Activated T-cell treated with anti-CD3 and anti-CD28 coated beads for 4 hours (primary cell): ENCODE data around the gene NFU1.
"Not testable (repeated sequence)": the region's sequence is repeated elsewhere in the genome, so short reads cannot be mapped to it uniquely, and the experiment has no call there.

ENCODE experiments used
- DNase-seq: peaks from one replicate; pipeline ENCODE4 v3.0.0-alpha.2; 2020

NFU1 gene

DNA sequence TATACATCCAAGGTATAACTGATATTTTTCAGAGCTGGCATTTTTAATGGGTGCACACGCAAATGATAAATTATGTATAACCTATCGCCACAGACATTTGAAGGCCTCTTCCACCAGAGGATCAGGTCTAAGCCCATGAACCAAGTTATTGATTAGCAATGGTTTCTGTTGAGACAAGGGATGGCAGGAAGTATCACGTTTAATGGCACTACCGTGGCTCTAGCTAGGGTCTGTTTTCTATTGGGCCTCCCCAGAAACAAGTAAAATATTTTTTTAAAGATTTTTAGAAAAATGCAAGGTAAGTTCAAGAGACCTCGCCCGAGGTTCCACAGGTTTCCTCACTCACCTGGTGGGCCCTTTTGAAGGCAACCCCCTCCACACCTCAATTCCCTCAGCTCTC is 50.9 kb downstream of the NFU1 start:
- DNase-seq = no peak

DNA sequence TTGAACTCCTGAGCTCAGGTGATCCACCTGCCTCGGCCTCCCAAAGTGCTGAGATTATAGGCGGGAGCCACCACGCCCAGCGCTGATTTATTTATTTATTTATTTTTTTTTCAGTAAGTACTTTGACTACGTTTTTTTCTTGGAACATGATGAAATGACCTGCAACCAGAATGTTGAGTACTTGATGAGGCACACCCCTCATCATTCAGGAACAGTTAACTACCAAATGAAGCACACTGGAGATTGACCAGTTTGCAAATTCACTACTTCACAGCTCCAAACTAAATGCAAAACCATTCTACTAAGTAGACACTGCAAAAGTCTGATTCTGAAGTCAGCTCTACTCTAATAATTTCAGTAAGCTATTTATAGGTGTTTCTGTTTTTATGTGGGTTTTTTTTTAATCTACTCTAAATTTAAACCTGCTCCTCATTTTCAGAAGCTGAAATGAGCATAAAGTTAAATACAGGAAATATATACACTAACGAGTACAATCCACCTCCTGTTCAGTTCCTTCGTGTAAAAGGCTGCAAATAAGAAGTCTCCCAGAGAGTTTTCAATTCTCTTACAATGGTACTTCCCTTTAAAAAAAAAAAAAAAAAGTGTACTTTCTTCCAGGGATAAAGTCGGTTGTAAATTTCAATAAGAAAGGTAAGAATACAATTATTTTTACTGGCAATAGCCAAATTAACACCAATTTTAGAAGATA is 51.6 kb downstream of the NFU1 start:
- DNase-seq = no peak

DNA sequence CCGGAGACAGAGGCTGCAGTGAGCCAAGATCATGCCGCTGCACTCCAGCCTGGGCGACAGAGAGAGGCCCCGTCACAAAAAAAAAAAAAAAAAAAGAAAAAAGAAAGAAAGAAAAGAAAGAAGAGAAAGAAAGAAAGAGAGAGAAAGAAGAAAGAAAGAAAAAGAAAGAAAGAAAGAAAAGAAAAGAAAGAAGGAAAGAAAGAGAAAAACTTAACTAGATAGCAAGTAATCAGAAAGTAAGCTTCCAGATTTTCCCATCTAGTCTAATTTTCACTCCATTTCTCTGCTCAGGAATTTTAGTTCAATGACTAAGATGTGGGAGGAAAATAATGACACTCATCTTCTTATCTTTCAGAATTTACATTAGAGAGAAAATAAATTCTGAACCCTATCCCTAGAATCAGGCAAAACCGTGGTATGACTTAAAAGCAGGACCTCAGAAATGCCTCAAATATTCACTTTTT is 52.6 kb downstream of the NFU1 start:
- no peak for DNase-seq

DNA sequence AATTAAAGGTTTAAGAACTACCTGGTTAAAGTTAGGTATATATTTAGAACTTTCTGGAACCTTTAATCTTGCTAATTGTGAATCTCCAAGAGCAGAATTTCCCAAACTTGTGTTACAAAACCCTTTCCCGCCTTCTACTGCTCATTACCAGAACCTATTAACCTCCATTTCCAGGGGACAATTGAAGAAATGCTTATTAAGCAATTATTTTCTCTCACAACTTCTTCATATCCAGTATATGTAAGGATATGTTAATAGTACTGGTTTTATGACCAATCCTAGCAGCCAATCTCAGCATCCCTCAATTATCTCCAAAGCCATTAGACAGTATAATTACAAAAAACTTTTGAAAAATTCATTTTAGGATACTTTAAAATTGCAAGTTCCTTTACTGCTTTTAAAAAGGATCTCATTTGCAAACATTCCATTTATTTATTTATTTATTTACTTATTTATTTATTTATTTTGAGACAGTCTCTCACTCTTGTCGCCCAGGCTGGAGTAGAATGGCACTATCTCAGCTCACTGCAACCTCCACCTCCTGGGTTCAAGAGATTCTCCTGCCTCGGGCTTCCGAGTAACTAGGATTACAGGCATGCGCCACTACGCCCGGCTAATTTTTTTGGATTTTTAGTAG is 53.9 kb downstream of the NFU1 start:
- no peak for DNase-seq

DNA sequence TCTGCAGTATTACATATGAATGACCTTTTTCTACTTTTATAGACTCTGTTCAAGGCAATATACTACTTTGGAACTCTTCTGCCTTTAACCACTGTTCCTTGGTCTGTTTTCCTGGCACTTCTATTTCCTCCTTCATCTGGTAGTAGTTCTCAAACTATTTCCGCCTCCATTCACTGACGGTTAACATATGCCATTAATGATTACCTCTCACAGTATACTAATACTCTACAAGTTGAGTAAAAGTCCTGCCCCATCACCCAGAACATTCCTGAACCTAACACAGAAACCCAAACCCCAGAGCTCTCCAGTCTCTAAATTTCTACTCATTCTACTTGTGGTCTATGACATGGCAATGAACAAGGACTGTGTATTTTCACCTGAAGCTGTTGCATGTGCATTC is 54.7 kb downstream of the NFU1 start:
- no peak for DNase-seq

DNA sequence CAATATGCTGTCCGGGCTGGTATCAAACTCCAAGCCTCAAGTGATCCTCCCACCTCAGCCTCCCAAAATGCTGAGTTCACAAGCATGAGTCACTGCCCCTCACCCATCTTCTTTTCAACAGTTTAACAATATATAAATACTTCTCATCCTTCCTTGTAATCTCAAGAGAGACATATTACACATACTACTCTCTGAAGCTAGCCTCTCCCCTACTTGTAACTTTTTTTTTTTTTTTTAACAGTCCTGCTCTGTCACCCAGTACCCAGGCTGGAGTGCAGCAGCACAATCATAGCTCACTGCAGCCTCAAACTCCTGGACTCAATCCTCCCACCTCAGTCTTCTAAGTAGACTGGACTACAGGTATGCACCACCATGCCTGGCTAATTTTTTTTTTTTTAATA is 55.9 kb downstream of the NFU1 start:
- no peak for DNase-seq

DNA sequence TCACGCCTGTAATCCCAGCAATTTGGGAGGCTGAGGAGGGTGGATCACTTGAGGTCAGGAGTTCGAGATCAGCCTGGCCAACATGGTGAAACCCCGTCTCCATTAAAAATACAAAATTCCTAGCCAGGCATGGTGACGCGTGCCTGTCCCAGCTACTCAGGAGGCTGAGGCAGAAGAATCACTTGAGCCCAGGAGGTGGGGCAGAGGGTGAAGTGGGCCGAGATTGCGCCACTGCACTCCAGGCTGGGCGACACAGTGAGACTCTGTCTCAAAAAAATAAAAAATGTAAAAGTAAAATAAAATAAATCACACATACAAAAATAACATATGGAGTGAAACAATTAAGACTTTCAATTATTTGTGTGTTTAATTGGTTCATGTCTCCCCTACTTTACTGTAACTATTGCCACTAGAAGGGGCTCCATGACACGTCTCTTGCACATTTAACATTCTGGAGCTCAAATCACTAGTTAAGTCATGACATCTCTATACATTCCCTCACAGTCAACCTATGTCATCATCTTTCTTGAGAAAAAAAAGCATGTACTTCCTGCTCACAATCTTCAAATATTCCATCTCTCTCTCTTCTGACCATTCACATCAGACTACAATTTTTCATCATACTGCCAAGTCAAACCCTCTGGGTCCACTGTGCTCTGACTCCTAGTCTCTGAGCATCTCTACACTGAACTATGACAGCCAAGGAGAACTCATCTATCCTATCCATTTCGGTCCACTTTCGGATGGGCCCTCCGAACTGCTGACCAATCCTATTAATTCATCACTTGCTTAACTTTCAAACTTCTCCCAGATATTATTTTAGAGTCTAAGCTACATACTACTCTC is 56.9 kb downstream of the NFU1 start:
- no peak for DNase-seq

DNA sequence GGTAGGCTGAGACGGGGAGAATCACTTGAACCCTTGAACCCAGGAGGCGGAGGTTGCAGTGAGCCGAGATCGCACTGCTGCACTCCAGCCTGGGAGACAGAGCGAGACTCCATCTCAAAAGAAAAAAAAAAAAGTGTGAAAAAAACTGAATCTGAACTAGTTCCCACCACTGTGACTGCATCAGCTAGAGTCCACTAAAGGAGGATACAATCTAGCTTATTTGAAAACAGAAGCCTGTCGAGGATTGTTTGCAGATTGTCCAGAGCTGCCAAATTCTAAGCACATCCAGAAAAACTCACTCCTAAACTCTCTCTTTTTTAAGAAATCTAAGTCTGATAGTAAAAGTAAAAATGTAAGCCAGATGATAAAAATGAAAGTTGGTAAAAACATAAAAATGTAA is 60.8 kb downstream of the NFU1 start:
- DNase-seq = no peak

DNA sequence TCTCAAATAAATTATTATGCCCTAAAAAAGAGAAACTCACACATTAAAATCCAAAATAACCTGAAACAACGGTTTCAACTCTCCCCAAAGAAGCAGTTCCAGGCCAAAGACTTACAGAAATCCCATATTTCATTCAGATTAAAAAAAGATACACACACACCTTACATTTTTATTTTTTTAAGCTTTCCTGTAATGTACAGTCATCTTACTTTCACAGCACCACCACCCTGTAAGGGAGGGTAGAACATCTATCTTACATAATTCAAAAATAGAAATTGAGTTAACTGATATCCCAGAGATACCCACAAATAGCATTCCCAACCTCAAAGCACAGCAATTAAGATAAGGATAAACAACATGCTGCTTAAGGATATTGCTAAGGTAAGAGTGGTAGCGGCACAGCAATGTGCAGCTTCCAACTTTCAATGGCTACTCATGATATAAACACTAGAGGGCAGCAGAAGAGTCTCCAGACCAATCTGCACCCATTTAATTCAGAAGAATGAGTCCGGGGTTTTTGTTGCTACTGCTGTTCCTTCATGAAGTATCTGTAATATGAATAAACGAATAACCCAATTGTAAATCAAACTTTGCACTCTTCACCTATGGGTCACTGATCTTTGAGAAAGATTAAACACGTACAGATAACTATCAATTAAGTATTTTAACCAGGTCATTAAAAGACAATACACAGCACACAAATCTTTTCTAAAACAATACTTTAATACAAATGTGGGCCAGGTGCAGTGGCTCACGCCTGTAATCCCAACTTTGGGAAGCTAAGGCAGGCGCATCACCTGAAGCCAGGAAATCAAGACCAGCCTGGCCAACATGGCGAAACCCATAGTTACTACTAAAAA is 61.5 kb downstream of the NFU1 start:
- DNase-seq = no peak

DNA sequence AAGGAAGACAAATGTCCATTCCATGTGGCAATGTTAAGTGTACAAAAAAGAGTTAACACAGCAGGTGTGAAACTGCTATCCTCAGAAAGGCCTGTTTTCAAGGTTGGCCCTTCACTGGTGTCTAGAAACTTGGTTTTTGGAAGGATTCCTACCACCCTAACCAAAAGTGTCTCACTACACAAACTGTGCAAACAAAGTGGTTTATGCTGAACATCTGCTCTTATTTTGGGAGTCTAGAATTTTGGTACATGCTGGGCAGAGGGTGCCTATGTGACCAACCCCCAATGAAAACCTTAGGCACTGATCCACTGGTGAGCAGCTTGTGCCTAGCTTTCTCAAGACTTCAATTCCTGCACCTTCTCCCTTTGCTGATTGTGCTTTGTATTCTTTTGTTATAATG is 64.5 kb downstream of the NFU1 start:
- no peak for DNase-seq

DNA sequence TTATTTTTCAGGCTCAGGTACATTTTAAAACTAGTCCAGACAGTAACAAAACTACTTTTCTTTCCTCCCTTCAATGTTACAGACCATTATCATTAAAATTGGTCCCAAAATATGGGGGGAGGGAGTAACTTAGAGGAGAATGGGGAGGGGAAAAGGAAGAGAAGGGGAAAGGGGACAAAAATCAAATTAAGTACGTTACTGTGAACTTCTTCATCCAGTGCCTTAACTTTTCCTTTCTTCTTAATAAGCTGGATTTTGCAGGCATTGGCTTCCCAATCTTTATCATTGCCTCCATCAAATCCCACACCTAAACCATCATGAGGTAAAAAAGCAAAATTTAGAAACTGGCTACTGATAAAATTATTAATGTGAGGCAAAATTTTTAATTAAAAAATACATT is 67.4 kb downstream of the NFU1 start:
- DNase-seq = no peak

DNA sequence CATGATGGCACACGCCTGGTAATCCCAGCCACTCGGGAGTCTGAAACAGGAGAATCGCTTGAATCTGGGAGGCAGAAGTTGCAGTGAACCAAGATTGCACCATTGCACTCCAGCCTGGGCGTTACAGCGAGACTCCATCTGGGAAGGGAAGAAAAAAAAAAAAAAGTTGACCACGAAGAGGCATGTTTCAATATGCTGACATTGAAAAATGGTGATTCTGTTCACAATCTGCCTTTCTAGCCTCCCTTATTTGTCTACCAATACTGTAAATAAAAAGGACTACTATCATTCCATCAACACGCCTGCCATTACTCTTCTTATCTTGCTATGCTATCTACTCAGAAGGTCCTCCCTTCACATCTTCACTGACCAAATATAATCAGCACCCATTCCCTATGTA is 68.6 kb downstream of the NFU1 start:
- DNase-seq = no peak

DNA sequence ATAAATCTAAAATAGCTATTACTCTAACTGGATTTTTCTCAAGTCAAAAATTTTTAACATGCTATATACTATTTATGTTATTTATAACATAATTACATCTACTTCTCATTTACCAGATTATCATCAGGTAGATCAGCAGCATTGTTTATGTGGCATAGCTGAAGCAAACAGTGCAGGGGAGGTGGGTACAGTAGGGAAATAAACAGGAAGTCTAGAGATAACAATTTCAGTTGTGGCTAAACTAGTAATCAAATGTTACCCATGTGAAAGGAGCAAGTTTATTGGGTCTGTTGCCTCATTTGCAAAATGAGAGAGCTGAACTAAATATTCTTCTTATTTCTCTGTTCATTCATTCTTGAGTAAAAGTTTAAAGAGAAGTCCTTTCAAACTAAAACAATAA is 77.9 kb downstream of the NFU1 start:
- DNase-seq = no peak

DNA sequence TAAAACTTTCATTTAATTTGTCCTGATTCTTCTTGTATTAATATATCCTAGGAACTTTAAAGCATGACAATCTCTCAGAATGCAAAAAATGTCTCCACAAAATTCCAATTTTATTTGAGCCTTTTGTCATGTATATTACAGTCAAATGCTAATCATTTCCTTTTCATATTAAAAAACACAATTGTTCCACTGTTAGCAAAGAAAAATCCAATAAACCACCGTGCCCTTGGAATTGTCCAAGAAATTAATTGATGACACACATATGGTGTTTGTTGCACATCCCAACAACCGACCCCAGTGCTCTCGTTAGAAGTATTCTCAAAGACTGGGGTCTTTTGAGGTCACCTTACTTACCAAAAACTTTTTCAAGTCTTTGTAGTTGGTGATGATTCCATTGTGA is 78.3 kb downstream of the NFU1 start:
- DNase-seq = no peak

DNA sequence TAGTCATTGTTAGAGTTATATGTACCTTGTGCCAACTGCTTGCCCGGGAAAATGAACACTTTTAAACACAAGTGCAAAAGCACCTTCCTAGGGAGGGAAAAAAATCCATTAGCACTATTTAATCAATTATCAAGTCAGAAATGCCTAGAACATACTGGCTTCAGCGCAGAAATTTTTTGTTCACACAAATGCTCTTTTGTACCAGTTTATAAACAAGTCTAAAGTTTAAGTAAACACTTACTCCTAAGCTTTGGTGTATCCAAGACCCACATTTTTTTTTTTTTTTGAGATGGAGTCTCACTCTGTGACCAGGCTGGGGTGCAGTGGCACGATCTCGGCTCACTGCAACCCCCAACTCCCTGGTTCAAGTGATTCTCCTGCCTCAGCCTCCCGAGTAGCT is 80.8 kb downstream of the NFU1 start:
- DNase-seq = no peak

DNA sequence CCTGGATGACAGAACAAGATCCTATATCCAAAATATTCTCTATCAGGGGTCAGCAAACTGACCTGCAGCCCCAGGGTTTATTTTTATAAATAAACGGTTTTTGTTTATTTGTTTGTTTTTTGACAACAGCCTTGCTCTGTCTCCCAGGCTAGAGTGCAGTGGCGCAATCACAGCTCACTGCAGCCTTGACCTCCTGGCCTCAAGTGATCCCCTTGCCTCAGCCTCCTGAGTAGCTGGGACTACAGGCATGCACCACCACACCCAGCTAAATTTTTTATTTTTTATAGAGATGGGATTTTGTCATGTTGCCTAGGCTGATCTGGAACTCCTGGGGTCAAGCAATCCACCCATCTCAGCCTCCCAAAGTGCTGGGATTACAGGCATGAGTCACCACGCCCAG is 82.3 kb downstream of the NFU1 start:
- not testable (repeated sequence) for DNase-seq

DNA sequence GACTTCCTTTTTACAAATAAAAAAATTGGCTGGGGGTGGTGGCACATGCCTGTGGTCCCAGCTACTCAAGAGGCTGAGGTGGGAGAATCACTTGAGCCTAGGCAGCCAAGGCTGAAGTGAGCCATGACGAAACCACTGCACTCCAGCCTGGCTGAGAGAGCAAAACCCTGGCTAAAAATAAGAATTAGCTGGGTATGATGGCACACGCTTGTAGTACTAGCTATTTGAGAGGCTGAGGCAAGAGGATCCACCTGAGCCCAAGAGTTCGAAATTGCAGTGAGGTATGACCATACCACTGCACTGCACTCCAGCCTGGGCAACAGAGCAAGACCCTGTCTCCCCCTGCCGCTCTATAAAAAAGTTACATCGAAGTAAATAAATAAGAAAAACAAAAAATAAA is 83.9 kb downstream of the NFU1 start:
- no peak for DNase-seq

DNA sequence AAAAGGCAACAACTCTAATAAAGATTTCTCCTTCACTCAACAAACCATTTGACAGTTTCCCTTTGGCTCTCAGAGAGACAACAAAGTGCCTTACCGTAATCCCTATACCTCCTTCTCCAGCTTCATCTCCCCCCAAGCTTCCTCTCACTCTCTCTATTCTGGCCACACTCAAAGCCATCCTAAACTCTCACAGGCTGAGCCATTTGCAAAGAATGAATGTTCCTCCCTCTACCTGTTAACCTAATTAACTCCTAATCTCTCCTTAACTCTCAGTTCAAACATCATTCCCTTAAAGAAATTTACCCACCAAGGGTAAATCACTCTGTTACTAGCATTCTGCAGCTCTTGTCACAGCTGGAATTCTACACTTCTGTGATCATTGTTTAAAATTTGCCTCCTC is 88.5 kb downstream of the NFU1 start:
- no peak for DNase-seq
